ENCODE results near the gene ZNF593OS.

ZNF593OS gene

DNA sequence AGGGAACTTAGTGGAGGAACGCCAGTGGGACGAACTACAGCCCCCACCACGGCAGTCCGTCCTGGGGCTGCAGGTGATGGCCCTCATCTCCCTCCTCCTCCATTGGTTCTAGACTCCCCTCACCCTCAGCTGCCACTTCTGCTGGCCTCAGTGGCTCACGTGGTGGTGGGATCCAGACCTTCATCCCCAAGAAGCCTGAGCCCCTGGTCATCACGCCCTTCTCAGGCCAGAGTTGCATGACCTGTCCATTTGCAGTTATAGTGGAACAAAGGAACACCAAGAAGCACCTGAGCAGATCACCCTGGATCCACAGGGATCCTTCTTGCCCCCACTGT lies 25.7 kb downstream of the ZNF593OS start:
- DNase-seq (ENCODE audit: low read depth in 1 of 2, low spot score in 1 of 2): no peak
- TF ChIP-seq JUND (IDR thresholded peaks at IDR 0.05; ENCODE audit: low read depth): no peak
- in situ Hi-C loops (cut with HindIII; ENCODE audit: low pct_unique_long_range_greater_than_20kb, low sequenced_read_pairs): no loop called here

GRCh38 chr1:26145041-26145959 lies 26.3 kb downstream of the ZNF593OS start:
- in situ Hi-C loops (cut with HindIII; ENCODE audit: low pct_unique_long_range_greater_than_20kb, low sequenced_read_pairs): no loop called here

GRCh38 chr1:26142159-26142558 lies 29.5 kb downstream of the ZNF593OS start:
- DNase-seq (ENCODE audit: low read depth in 1 of 2, low spot score in 1 of 2): no peak
- in situ Hi-C loops (cut with HindIII; ENCODE audit: low pct_unique_long_range_greater_than_20kb, low sequenced_read_pairs): no loop called here
- no peak for TF ChIP-seq JUND (IDR thresholded peaks at IDR 0.05; ENCODE audit: low read depth)

More at GRCh38 chr1:26145041-26145959, 26.3 kb downstream of the ZNF593OS start:
- TF ChIP-seq JUND (IDR thresholded peaks at IDR 0.05; ENCODE audit: low read depth): no peak
- DNase-seq (ENCODE audit: low read depth in 1 of 2, low spot score in 1 of 2): peak; percentile 37 to 84

DNA sequence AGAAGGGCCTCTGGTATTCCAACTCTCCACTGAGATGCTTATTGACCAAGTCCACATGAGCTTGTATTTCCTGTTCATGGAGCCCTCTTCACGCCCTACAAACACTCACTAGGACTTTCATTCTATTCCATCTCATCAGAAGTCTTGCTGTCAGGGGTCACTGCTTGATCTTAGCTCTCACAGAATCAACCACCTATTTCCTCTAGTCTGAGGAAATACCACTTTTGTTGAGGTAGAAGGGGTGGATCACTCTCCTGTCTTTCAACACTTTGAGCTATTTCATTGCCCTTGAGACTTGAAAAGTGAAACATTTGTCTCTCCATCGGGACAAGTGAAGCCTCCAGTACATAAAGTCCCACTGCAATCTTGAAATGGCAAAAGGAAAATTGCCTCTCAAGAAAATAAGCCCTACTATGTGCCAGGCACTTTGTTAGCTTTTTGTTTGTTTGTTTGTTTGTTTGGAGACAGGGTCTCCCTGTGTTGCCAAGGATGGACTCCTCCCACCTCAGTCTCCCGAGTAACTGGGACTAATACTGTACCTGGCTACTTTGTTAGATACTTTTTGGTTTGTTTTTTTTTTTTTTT lies 32.6 kb downstream of the ZNF593OS start:
- no peak for TF ChIP-seq JUND (IDR thresholded peaks at IDR 0.05; ENCODE audit: low read depth)
- DNase-seq (ENCODE audit: low read depth in 1 of 2, low spot score in 1 of 2): no peak
- in situ Hi-C loops (cut with HindIII; ENCODE audit: low pct_unique_long_range_greater_than_20kb, low sequenced_read_pairs): no loop called here

DNA sequence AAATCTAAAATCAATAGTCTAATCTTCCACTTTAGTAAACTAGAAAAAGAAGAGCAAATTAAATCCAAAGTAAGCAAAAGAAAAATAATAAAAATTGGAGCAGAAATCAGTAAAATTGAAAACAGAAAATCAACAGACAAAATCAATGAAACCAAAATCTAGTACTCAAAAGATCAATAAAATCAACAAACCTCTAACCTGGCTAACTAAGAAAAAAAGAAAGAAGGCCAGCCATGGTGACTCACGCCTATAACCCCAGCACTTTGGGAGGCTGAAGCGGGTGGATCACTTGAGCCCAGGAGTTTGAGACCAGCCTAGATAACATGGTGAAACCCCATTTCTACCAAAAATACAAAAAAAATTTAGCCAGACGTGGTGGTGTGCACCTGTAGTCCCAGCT lies 37.2 kb downstream of the ZNF593OS start:
- DNase-seq (ENCODE audit: low read depth in 1 of 2, low spot score in 1 of 2): no peak
- in situ Hi-C loops (cut with HindIII; ENCODE audit: low pct_unique_long_range_greater_than_20kb, low sequenced_read_pairs): no loop called here
- no peak for TF ChIP-seq JUND (IDR thresholded peaks at IDR 0.05; ENCODE audit: low read depth)

DNA sequence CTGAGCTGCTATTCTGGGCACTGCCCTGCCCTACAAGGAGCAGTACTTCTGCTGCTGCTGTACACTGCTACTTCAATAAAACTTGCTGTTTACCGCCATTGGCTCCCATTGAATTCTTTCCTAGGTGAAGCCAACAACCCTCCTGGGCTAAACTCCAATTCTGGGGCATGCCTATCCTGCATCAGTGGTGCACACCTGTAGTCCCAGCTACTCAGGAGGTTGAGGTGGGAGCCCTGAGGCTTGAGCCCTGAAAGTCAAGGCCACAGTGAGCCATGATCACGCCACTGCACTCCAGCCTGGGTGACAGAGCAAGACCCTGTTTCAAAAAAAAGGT lies 38.8 kb downstream of the ZNF593OS start:
- DNase-seq (ENCODE audit: low read depth in 1 of 2, low spot score in 1 of 2): no peak
- no peak for TF ChIP-seq JUND (IDR thresholded peaks at IDR 0.05; ENCODE audit: low read depth)
- in situ Hi-C loops (cut with HindIII; ENCODE audit: low pct_unique_long_range_greater_than_20kb, low sequenced_read_pairs): no loop called here

DNA sequence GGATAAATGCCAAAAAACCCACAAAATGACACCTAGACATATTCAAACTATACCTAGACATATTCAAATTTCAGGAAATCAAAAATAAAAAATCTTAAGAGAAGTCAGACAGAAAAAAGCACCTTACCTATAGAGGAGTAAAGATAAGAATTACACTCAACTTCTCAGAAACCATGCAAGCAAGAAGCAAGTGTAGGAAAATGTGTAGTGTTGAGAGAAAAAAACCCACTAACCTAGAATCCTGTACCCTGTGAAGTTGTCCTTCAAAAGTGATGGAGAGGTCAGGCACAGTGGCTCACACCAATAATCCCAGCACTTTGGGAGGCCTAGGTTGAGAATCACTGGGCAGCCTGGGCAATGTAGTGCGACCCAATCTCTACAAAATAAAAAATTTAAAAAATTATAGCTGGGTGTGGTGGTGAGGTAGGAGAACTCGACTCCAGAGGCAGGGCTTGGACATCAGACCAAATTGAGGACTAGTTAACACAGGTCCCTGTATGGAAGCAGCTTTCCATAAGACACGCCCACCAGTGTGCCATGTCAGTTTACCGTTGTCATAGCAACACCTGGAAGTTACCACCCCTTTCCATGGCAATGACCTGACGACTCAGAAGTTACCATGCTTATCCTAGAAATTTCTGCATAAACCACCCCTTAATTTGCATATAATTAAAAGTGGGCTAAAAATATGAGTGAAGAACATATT lies 39.4 kb downstream of the ZNF593OS start:
- DNase-seq (ENCODE audit: low read depth in 1 of 2, low spot score in 1 of 2): peak in 1 of 2 experiments; percentile 69
- TF ChIP-seq JUND (IDR thresholded peaks at IDR 0.05; ENCODE audit: low read depth): no peak
- in situ Hi-C loops (cut with HindIII; ENCODE audit: low pct_unique_long_range_greater_than_20kb, low sequenced_read_pairs): no loop called here

GRCh38 chr1:26130695-26131094 lies 40.9 kb downstream of the ZNF593OS start:
- no peak for TF ChIP-seq JUND (IDR thresholded peaks at IDR 0.05; ENCODE audit: low read depth)
- no peak for DNase-seq (ENCODE audit: low read depth in 1 of 2, low spot score in 1 of 2)
- in situ Hi-C loops (cut with HindIII; ENCODE audit: low pct_unique_long_range_greater_than_20kb, low sequenced_read_pairs): no loop called here

DNA sequence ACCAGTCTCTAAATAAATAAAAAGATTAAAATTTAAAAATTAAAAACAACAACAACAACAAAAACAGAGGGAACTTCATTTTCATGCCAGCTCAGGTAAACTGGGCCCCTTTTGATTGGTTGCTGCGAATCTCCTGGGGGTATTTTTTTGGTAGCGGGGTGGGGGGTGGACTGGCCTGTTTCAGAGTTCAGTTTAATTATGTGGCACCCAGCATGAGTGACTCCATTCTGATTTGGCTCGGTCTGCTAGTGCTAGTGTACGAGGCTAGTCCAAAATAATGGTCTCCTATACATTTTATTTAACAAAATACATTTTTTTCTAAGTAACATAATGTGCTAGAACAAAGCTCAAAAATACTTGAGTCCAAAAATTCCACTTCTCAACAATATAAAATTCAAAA lies 41.9 kb downstream of the ZNF593OS start:
- in situ Hi-C loops (cut with HindIII; ENCODE audit: low pct_unique_long_range_greater_than_20kb, low sequenced_read_pairs): no loop called here
- no peak for DNase-seq (ENCODE audit: low read depth in 1 of 2, low spot score in 1 of 2)
- TF ChIP-seq JUND (IDR thresholded peaks at IDR 0.05; ENCODE audit: low read depth): no peak

- no peak for TF ChIP-seq JUND (IDR thresholded peaks at IDR 0.05; ENCODE audit: low read depth)
- in situ Hi-C loops (cut with HindIII; ENCODE audit: low pct_unique_long_range_greater_than_20kb, low sequenced_read_pairs): no loop called here
- no peak for DNase-seq (ENCODE audit: low read depth in 1 of 2, low spot score in 1 of 2)
Measured at GRCh38 chr1:26127235-26128163, 44.1 kb downstream of the ZNF593OS start.

- DNase-seq (ENCODE audit: low read depth in 1 of 2, low spot score in 1 of 2): peak in 1 of 2 experiments; percentile 78
- in situ Hi-C loops (cut with HindIII; ENCODE audit: low pct_unique_long_range_greater_than_20kb, low sequenced_read_pairs): no loop called here
- TF ChIP-seq JUND (IDR thresholded peaks at IDR 0.05; ENCODE audit: low read depth): no peak
Measured at GRCh38 chr1:26126321-26127084, 45.1 kb downstream of the ZNF593OS start.

Data from T47D (cell line).